ENCODE measurements around the gene ELFN2. TPM values are rescaled to one million over a fixed set of nuclear protein-coding genes. Genes with fewer than 3 reads are reported as not detected.

The ELFN2 gene
- total and polyA plus RNA-seq, 2 donors (not counting 3 experiments of a cell fraction or from before 2014, with no cell fraction given) = 0.41 to 1.3 TPM

DNA sequence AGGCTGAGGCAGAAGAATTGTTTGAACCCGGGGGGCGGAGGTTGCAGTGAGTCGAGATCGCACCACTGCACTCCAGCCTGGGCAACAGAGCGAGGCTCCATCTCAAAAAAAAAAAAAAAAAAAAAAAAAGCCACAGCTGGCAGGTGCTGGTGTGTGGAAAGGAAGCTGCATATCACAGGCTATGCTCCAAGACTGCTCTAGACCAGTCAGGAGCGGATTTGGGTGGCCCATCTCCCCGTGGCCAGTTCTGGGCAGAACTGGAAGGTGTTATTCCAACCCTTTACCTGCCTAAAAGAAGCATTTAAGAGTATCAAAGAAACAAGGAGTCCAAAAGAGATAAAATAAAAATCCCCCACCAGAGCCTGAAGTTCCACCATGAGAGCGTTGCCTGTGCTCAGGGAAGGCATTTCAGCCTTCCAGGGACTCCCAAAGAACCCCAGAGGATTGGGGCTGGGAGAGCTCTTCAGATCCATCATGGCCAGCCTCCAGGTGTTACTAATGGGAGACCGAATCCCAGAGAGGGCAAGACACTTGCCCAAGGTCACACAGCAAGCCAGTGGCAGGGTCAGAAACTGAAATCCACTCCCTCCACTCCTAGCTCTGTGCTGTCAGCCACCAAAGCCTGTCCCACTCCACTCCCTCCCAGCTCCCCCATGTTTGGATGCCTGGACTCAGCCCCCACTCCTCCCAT lies 44.6 kb upstream of the ELFN2 start:
- no peak for DNase-seq (ENCODE audit: low read depth, low spot score)
- BruUV-seq (replicated peaks) = no TSS peak
- Histone ChIP-seq H3K36me3 (ENCODE audit: control insufficient read depth in 2 of 2, extremely low read depth in 1 of 2, insufficient read depth in 2 of 2, low read length in 2 of 2) (peaks cover 11 to 66% of the 10 kb centered on the region in 2 experiments), H3K9me1 (replicated peaks; ENCODE audit: control insufficient read depth, extremely low read depth, insufficient read depth, low read length) (no peaks in the 10 kb centered on the region), H3K27me3 (ENCODE audit: control insufficient read depth in 2 of 2, insufficient read depth in 2 of 2, low read length in 2 of 2) (no peaks in the 10 kb centered on the region), H4K20me1 (replicated peaks; ENCODE audit: control insufficient read depth, extremely low read depth, insufficient read depth, low read length) (no peaks in the 10 kb centered on the region), H3K9me3 (replicated peaks; ENCODE audit: control insufficient read depth, insufficient read depth, low read length) (no peaks in the 10 kb centered on the region), H3K9ac (replicated peaks; ENCODE audit: extremely low read depth, insufficient read depth, low read length) (no peak overlapping the region), H3K4me2 (ENCODE audit: insufficient read depth, low read length) (no peak overlapping the region), H3K4me1 (ENCODE audit: control insufficient read depth, extremely low read depth, insufficient read depth, low read length) (no peaks in the 10 kb centered on the region), H2AFZ (ENCODE audit: low read depth, low read length) (no peak overlapping the region), H3K79me2 (ENCODE audit: control insufficient read depth, insufficient read depth, low read length) (peaks cover 2% of the 10 kb centered on the region), H3K4me3 (replicated peaks in 1 of 3; ENCODE audit: insufficient read depth in 1 of 3, low read depth in 1 of 3, low read length in 3 of 3) (no peak overlapping the region), H3K27ac (ENCODE audit: insufficient read depth, low read depth, low read length) (no peak overlapping the region)
- no peak for FAIRE-seq
- intact Hi-C loops (cut with micrococcal nuclease) (no loop called here), dilution Hi-C loops (cut with MboI; ENCODE audit: extremely low pct_ligation_motif_present, low sequenced_read_pairs) (no loop called here)
- CTCF ChIA-PET = interaction anchor here (0.7 to 2.2 kb wide), 25 partner anchors 9 to 213 kb away, joined by 3 to 21 read pairs (median 6); partner anchors contain the start of genes CARD10 and MFNG
- TF ChIP-seq MYC (IDR thresholded peaks at IDR 0.05; ENCODE audit: low read depth, low read length) (no peak), MAX (IDR thresholded peaks at IDR 0.05; ENCODE audit: insufficient read depth, insufficient read length) (no peak), POLR2AphosphoS5 (IDR thresholded peaks at IDR 0.05; ENCODE audit: insufficient read depth, low read depth, low read length) (no peak), FOS (IDR thresholded peaks at IDR 0.05; ENCODE audit: borderline replicate concordance, insufficient read depth, low read length) (no peak), POLR2A (IDR thresholded peaks at IDR 0.05; ENCODE audit: low read depth, low read length) (no peak), EZH2 (IDR thresholded peaks at IDR 0.05; ENCODE audit: borderline replicate concordance, low read depth, low read length, severe bottlenecking) (no peak), GATA2 (IDR thresholded peaks at IDR 0.05; ENCODE audit: insufficient read depth, insufficient read length, low read depth, low read length) (no peak), CTCF (IDR thresholded peaks at IDR 0.05; ENCODE audit: extremely low read depth in 1 of 2, insufficient read depth in 1 of 2, low read depth in 1 of 2, low read length in 2 of 2) (no peak), JUN (IDR thresholded peaks at IDR 0.05; ENCODE audit: borderline replicate concordance, insufficient read depth, insufficient read length, low read depth) (no peak)
- POLR2A ChIA-PET = no interaction called here

Measured in endothelial cell of umbilical vein (primary cell).